Activated CD8-positive, alpha-beta memory T cell treated with anti-CD3 and anti-CD28 coated beads for 4 hours (primary cell): ENCODE data around the gene WEE1.
"Not testable (repeated sequence)": the region's sequence is repeated elsewhere in the genome, so short reads cannot be mapped to it uniquely, and the experiment has no call there.

Experiments
- DNase-seq, 2 donors: peaks; one replicate each; pipeline ENCODE4 v3.0.0-alpha.2; 2020; ENCODE audit warnings: low read depth in 2 of 2

WEE1 gene

DNA sequence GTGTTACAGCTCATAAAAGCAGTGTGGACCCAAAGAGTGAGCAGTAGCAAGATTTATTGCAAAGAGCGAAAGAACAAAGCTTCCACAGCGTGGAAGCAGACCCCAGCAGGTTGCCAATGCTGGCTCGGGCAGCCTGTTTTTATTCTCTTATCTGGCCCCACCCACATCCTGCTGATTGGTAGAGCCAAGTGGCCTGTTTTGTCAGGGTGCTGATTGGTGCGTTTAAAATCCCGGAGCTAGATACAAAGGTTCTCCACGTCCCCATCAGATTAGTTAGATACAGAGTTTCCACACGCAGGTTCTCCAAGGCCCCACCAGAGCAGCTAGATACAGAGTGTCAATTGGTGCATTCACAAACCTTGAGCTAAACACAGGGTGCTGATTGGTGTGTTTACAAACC lies 48.9 kb downstream of the WEE1 start:
- DNase-seq = not testable (repeated sequence)

DNA sequence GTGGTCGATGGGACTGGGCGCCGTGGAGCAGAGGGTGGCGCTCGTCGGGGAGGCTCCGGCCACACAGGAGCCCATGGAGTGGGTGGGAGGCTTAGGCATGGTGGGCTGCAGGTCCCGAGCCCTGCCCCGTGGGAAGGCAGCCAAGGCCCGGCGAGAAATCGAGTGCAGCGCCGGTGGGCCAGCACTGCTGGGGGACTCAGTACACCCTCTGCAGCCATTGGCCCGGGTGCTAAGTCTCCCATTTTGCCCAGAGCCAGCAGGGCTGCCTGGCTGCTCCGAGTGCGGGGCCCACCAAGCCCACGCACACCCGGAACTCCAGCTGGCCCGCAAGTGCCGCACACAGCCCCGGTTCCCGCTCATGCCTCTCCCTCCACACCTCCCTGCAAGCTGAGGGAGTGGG lies 49.6 kb downstream of the WEE1 start:
- not testable (repeated sequence) for DNase-seq

DNA sequence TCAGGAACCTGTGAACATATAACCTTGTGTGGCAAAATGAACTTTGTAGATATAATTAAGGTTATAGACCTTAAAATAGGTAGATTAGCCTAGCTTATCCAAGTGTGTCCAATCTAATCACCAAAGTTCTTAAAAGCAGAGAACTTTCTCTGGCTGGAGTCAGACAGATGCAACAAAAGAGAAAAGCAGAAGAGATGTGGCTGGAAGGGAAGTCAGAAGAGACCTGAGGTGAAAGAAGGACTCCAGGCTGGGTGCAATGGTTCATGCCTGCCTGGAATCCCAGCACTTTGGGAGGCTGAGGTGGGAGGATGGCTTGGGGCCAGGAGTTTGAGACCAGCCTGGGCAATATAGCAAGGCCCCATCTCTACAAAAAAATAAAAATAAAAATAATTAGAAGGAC lies 51.0 kb downstream of the WEE1 start:
- no peak for DNase-seq

DNA sequence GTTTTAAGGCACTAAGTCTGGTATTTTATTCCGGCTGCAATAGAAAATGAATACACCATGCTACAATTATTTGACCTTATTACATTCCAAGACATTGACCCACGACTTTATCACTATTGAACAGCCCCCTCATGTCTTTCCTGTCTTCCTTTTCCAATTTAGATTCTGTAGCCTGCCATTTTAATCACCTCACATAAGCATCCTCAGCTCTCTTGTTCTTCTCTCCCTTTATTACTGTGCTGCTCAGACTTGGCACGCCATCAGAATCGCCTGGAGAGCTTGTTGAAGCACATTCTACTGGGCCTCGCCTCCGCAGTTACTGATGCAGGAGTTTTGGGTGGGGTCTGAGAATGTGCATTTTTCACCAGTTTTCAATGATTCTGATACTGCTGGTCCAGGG lies 51.7 kb downstream of the WEE1 start:
- no peak for DNase-seq

DNA sequence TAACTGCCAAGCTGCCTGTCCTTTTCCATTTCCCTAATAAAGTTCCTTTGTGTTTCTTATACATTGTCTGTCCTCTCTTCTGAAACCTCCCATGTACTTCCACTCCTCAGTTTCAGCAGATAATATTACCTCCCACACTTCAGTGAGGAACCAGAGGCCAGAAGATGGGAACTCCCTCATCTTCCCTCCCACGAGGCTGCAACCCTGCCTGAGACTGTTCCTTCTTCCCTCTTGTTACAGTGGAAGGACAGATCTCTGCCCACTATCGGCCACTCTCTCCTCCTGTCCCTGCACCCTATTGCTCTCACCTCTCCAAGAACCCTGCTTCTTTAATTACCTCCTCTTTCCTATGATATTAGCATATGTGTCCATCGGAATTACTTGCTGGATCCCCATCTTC lies 52.3 kb downstream of the WEE1 start:
- no peak for DNase-seq

DNA sequence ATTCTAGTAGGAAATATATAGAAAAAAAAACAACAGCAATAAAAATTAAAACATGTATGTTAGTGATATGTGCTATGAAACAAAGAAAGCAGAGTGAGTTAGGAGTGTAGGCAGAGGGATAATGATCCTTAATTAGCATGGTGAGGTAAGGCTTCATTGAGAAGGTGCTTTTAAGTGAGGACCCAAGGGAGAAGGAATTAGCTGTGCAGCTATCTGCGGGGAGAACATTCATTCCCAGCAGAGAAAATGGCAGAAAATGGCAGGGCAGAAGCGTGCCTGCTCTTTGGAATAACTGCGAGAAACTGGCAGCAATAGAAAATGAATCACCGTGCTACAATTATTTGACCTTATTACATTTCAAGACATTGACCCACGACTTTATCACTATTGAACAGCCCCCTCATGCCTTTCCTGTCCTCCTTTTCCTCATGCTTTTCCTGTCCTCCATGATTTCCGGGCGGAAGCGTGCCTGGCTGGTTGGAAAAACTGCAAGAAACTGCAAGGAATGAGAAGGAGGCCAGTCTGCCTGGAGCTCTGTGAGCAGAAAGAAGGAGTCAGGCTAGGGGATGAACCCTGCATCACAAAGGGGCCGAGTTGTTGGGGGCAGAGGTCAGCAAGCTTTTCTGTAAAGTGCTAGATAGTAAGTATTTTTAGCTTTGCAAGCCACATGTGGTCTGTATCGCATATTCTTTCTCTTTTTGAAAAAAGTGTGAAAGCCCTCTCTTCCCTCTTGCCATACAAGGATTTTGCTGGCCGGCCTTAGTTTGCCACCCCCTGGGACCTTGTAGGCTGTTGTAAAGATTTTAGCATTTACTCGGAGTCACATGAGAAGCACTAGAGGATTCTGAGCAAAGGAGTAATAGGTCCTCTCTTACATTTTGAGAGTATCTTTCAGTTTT lies 53.3 kb downstream of the WEE1 start:
- no peak for DNase-seq

DNA sequence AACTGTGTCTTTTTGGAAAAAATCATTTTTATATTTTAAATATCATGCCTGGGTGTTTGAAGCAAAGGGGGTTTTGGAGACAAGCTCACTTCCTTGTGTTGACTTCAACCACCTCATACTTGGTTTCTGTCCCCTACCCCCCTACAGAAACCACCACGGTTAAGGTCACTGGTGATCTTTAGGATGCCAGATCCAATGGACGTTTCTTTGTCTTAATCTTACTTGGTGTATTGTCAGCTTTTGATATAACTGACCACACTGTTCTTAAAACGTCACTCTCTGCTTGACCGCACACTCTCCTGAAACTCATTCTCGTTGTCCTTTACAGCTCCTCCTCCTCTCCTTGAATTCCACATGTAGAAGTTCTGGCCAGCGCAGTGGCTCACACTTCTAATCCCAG lies 55.6 kb downstream of the WEE1 start:
- no peak for DNase-seq

DNA sequence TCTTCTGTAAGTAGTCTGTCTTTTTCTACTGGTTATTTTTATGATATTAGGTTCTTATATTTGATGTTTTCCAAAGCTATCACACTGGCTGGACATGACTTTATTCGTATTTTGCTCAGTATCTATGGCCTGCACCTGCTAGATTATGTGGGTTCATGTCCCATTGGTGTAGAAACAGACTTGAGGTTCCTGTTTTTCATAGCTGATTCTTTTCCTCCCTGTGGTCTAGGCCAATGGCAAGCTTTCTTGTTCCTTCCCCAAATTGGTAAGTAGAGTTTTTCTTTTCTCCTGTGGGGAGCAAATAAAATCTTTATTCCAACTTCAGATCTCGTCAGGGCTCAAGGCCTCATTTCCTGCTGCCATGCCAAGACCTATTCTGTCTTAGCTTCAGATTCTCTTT lies 60.2 kb downstream of the WEE1 start:
- DNase-seq = no peak

DNA sequence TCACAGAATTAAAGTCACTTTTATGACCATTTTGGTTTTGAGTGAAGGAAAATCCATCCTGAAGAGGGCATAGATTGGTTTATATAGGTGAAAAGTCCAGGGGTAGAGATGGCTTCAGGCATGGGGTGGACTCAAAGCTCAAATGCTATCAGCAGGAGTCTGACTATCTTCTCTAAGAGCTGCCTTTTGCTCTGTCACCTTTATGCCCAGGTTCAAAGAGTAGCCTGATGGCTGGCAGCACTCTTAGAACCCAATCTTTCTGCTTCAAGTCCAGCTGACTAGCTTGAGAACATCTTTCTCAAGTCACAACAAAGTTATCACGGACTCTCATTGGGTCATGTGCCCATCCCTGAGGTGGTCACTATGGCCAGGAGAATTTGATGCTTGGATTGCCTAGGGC lies 63.2 kb downstream of the WEE1 start:
- DNase-seq = no peak

DNA sequence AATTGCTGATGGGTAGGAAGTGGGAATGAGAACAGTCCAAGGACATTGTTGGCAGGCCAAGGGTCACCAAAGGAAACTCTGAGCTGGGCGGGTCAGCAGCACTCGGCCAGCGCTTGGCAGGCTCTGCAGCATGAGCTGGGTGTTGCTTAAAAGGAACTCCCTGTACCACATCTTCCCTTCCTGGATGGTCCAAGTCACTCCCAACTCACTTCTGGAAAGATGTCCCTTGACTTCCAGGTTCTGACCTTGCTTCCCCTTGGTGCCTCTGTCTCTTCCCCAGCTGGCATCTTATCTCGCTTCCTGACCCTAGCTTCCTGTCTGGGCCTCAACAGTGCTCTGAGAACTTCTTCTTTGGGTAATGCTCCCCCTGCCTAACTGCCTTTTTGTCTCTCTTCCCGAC lies 65.6 kb downstream of the WEE1 start:
- no peak for DNase-seq
